Lower lobe of right lung (tissue), 2 donors: ENCODE measurements around the gene FASTKD2. TPM values are rescaled to one million over a fixed set of nuclear protein-coding genes. Genes with fewer than 3 reads are reported as not detected.

Experiments
- ATAC-seq, 2 donors: fragments of 200-7000 bp; cut with Tn5 transposase; one replicate each; pipeline ENCODE4 v1.9.1; 2020 to 2022; ENCODE audit warnings: mild to moderate bottlenecking in 2 of 2, moderate library complexity in 2 of 2
- DNase-seq: peaks from one replicate; pipeline ENCODE4 v3.0.0-alpha.2; 2020
- H3K27ac ChIP-seq: fragments of 200-600 bp; one replicate; pipeline ENCODE4 v1.8.0; 2022
- H3K27me3 ChIP-seq: fragments of 200-600 bp; one replicate; pipeline ENCODE4 v1.8.0; 2022; ENCODE audit warnings: low read depth
- H3K36me3 ChIP-seq: fragments of 200-600 bp; one replicate; pipeline ENCODE4 v1.8.0; 2022; ENCODE audit warnings: mild to moderate bottlenecking
- H3K4me1 ChIP-seq: fragments of 200-600 bp; one replicate; pipeline ENCODE4 v1.8.0; 2022
- H3K4me3 ChIP-seq: fragments of 200-600 bp; one replicate; pipeline ENCODE4 v1.8.0; 2022; ENCODE audit warnings: mild to moderate bottlenecking
- H3K9me3 ChIP-seq: fragments of 200-600 bp; one replicate; pipeline ENCODE4 v1.8.0; 2022
- intact Hi-C: fragments of 100-400 bp; cut with DNase I; formaldehyde crosslinking; loops from one replicate; pipeline ENCODE4 v1.11.0; 2022
- total RNA-seq: library from RNA; stranded (reverse); fragmentation: NEBNext Ultra II Directional; extraction: Animal tissue kit (Norgen Biotek cat#: 25700); gene quantifications from one replicate; pipeline ENCODE4 v1.2.1, GENCODE V29; 2021
- TF ChIP-seq, protein P1 (sequence below): fragments of 200-600 bp; IDR thresholded peaks from one replicate; pipeline ENCODE4 v1.8.0; 2022; ENCODE audit warnings: antibody characterized with exemption, mild to moderate bottlenecking
- donor health status: DM: no; HTN: yes; CAD: no; lungs with severe emphysema.

Gene FASTKD2
- total RNA-seq, 1 donor from 2014 or later: 18.2 TPM

DNA sequence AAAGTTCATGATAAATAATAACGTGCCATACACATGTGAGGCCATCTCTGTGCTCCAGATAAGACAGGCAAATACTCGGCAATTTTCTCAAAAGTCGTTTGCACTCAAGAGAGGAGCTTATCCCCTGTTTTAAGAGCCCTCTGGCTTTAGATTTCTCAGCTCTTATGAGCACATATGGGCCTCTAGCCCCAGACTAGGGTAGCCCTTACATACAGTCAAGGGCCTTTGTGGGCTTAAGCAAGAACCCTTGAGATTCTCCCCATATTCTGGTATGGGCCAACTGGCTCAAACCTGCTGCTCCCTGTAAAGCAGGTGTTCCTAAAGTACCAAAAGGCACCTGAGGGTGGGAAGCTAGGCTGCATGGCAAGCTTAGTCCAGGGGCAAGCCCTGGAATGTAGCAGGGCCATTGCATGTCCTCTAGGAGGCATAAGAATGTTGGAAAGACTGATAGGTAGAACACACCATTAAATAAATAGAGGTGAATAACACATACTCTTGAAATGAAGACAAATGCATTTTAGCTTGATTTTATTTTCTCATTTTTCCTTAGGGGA lies 66.1 kb downstream of the FASTKD2 start:
- peak; percentile 59 to 81 for ATAC-seq
- peak; percentile 42 for DNase-seq
- Histone ChIP-seq H3K9me3 (peaks cover 8% of the 10 kb centered on the region), H3K4me3 (no peak overlapping the region), H3K27me3 (no peaks in the 10 kb centered on the region), H3K36me3 (no peaks in the 10 kb centered on the region), H3K4me1 (no peaks in the 10 kb centered on the region), H3K27ac (no peak overlapping the region)
- TF ChIP-seq, protein P1, sequence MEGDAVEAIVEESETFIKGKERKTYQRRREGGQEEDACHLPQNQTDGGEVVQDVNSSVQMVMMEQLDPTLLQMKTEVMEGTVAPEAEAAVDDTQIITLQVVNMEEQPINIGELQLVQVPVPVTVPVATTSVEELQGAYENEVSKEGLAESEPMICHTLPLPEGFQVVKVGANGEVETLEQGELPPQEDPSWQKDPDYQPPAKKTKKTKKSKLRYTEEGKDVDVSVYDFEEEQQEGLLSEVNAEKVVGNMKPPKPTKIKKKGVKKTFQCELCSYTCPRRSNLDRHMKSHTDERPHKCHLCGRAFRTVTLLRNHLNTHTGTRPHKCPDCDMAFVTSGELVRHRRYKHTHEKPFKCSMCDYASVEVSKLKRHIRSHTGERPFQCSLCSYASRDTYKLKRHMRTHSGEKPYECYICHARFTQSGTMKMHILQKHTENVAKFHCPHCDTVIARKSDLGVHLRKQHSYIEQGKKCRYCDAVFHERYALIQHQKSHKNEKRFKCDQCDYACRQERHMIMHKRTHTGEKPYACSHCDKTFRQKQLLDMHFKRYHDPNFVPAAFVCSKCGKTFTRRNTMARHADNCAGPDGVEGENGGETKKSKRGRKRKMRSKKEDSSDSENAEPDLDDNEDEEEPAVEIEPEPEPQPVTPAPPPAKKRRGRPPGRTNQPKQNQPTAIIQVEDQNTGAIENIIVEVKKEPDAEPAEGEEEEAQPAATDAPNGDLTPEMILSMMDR: no peak
- intact Hi-C loops: no loop called here

DNA sequence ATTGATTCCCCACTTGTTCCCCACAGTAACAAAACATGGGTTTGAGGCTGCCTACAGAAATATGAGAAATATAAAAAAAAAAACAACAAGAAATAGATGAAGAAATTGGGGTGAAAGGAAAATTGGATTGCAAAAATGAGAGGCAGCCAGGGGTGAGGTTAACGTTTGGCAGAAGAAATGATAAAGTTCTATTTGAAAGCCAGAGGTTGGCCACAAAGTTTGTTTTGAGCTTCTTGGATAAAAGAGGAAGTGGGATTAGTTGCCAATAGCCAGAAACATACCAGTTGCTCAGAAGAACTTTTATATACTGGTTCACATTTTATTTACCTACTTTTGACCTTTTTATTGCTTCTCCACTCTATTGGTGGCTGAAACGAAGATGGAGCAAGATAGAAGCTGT lies 67.5 kb downstream of the FASTKD2 start:
- no peak for ATAC-seq
- intact Hi-C loops: no loop called here

DNA sequence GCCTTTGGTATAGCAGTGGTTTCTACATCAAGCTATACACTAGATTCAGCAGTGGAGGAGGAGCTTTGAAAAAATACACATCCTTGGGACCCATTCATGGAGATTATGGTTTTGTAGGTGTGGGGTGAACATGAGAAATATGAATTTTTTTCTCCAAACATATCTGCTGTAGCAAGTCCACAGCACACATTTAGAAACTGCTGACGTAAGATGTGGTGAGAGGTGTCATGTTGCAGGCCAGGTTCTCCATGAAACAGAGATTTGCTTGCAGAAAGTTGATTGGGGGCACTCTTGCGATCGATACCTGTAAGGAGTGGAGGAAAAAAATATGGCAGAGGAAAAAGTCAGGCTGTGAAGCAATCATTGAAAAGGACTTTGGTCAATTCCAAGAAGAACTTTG lies 67.9 kb downstream of the FASTKD2 start:
- no peaks in the 10 kb centered on the region for H3K27me3 ChIP-seq
- no peak for ATAC-seq
- intact Hi-C loops: no loop called here

More for the DNA sequence above, 67.5 kb downstream of the FASTKD2 start:
- DNase-seq: no peak
- Histone ChIP-seq H3K27me3 (no peaks in the 10 kb centered on the region), H3K27ac (no peak overlapping the region), H3K4me3 (no peak overlapping the region), H3K4me1 (no peaks in the 10 kb centered on the region), H3K9me3 (peaks cover 8% of the 10 kb centered on the region), H3K36me3 (no peaks in the 10 kb centered on the region)
- TF ChIP-seq, protein P1: no peak

DNA sequence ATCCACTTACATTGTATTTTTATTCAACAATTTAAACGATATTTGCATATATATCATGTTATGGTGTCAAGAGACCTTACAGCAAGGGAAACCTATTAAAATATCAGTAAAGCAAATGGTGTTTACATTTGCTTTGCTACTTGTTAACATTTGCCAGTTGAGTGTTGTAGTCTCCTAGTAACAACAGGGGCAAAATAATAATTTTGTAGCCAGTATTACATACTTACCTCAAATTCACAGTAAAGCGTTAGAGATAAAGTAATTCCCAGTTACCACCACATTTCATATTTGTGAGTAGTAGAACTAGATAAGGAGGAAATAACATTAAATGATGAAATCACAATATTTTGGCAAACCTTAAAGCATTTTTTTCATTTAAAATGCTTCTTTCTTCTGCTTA lies 71.3 kb downstream of the FASTKD2 start:
- H3K27me3 ChIP-seq: no peaks in the 10 kb centered on the region
- ATAC-seq (no peak), DNase-seq (no peak)
- no peaks in the 10 kb centered on the region for H3K36me3 ChIP-seq
- no peak overlapping the region for H3K27ac ChIP-seq
- H3K4me3 ChIP-seq: no peak overlapping the region
- TF ChIP-seq, protein P1: no peak
- intact Hi-C loops: no loop called here
- H3K4me1 ChIP-seq: no peaks in the 10 kb centered on the region
- peaks cover 8% of the 10 kb centered on the region for H3K9me3 ChIP-seq

More for the DNA sequence above, 67.9 kb downstream of the FASTKD2 start:
- Histone ChIP-seq H3K4me3 (no peak overlapping the region), H3K27ac (no peak overlapping the region), H3K9me3 (peaks cover 8% of the 10 kb centered on the region), H3K36me3 (no peaks in the 10 kb centered on the region), H3K4me1 (no peaks in the 10 kb centered on the region)
- TF ChIP-seq, protein P1: no peak
- no peak for DNase-seq

DNA sequence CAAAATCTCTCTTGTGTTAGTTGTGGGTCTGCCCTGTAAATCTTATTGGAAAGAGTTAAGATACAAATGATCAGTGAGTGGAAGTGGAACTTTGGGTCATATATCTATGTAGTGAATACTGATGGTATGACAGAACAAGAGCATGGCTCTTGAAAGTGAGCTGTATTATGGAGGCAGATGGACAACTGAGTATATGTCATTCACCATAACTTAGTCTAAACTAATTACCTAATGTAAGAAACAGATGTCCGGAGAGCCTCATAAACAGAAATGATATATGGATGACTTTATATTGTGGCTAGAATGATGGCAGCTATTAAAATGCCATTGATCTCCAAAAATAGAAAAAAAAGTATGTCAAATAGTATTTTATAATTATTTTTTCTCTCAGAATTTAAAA lies 72.4 kb downstream of the FASTKD2 start:
- TF ChIP-seq, protein P1: no peak
- no peak for ATAC-seq
- Histone ChIP-seq H3K4me1 (no peaks in the 10 kb centered on the region), H3K27ac (no peak overlapping the region), H3K27me3 (no peaks in the 10 kb centered on the region), H3K4me3 (no peak overlapping the region), H3K9me3 (peaks cover 8% of the 10 kb centered on the region), H3K36me3 (no peaks in the 10 kb centered on the region)
- intact Hi-C loops: no loop called here
- no peak for DNase-seq

DNA sequence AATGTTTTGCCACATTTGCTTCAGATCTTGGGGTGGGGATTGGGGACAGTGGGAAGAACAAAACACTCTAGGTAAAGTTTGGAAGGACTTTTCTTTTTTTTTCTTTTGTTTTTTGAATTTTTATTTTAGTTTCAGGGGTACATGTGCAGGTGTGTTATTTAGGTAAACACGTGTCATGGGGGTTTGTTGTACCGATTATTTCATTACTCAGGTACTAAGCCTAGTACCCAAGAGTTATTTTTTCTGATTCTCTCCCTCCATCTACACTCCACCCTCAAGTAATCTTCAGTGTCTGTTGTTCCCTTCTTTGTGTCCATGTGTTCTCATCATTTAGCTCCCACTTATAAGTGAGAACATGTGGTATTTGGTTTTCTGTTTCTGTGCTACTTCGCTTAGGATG lies 73.3 kb downstream of the FASTKD2 start:
- H3K4me1 ChIP-seq: no peaks in the 10 kb centered on the region
- ATAC-seq: no peak
- TF ChIP-seq, protein P1: no peak

More for the DNA sequence above, 73.3 kb downstream of the FASTKD2 start:
- no peak overlapping the region for H3K4me3 ChIP-seq
- intact Hi-C loops: no loop called here
- H3K9me3 ChIP-seq: peaks cover 4% of the 10 kb centered on the region
- no peaks in the 10 kb centered on the region for H3K36me3 ChIP-seq
- no peak for DNase-seq
- no peak overlapping the region for H3K27ac ChIP-seq
- H3K27me3 ChIP-seq: no peaks in the 10 kb centered on the region
